ENCODE measurements around the gene PBXIP1. TPM values are rescaled to one million over a fixed set of nuclear protein-coding genes. Genes with fewer than 3 reads are reported as not detected.
A peak's percentile ranks its signal among the peaks of the same experiment; 100 is the strongest.

PBXIP1 gene
- total and polyA plus RNA-seq, 2 of the 13 experiments (the other 11 are each of a cell fraction or from before 2014, with no cell fraction given) = 16.3 to 31.9 TPM

DNA sequence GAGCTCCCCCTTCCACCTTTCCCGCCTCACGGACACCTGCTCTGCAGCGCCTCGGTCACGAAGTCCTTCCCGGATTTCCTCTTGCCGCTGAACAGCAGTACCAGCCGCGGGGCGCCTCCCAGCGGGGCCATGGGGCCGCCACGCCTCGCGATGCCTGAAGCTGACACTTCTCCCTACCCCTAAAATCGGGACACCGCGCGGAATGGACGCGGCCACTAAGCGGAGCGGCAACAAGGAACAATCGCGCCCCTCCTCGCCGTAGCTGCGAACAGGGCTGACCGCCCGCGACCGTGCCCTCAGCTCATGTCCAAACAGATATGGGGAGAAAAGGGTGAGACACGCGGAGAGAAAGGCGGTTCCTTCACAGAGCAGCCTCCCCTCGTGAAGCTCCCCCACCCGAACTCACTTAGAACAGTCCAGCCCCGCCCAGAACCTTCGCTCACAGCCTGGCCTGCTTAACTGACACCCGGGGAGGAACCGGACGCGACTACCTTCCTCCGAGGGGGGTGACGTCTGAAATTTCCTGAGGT, 19.3 kb downstream of the PBXIP1 start, which contains the start of gene PMVK (continued):
- TF ChIP-seq, protein P1, sequence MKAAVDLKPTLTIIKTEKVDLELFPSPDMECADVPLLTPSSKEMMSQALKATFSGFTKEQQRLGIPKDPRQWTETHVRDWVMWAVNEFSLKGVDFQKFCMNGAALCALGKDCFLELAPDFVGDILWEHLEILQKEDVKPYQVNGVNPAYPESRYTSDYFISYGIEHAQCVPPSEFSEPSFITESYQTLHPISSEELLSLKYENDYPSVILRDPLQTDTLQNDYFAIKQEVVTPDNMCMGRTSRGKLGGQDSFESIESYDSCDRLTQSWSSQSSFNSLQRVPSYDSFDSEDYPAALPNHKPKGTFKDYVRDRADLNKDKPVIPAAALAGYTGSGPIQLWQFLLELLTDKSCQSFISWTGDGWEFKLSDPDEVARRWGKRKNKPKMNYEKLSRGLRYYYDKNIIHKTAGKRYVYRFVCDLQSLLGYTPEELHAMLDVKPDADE (CRISPR knock-in tag; IDR thresholded peaks at IDR 0.05) = peak; percentile 68; the same call in 1 of the 2 replicates
- TF ChIP-seq ZNF788 (CRISPR knock-in tag; IDR thresholded peaks at IDR 0.05; ENCODE audit: borderline replicate concordance) = peak; percentile 93
- TF ChIP-seq AHR (CRISPR knock-in tag; IDR thresholded peaks at IDR 0.05) = peak; percentile 99
- peak; percentile 77 for TF ChIP-seq YEATS4 (CRISPR knock-in tag; IDR thresholded peaks at IDR 0.05; ENCODE audit: borderline replicate concordance)
- TF ChIP-seq KAT2B (IDR thresholded peaks at IDR 0.05; ENCODE audit: borderline replicate concordance, low read depth, low read length) = no peak
- TF ChIP-seq ZNF816 (CRISPR knock-in tag; IDR thresholded peaks at IDR 0.05; ENCODE audit: borderline replicate concordance) = peak; percentile 97; the same call in 1 of the 2 replicates
- peak; percentile 94; the same call in 1 of the 2 replicates for TF ChIP-seq ZNF674 (CRISPR knock-in tag; IDR thresholded peaks at IDR 0.05; ENCODE audit: low read depth)
- TF ChIP-seq IKZF1 (IDR thresholded peaks at IDR 0.05) = no peak
- peak; percentile 24; the same call in 1 of the 2 replicates for TF ChIP-seq EHMT2 (IDR thresholded peaks at IDR 0.05; ENCODE audit: borderline replicate concordance, low read depth, low read length)
- peak; percentile 80; the same call in 1 of the 2 replicates for TF ChIP-seq RBAK (CRISPR knock-in tag; IDR thresholded peaks at IDR 0.05)
- TF ChIP-seq JUN (CRISPR knock-in tag; IDR thresholded peaks at IDR 0.05) = peak; percentile 90
- TF ChIP-seq, protein P2, sequence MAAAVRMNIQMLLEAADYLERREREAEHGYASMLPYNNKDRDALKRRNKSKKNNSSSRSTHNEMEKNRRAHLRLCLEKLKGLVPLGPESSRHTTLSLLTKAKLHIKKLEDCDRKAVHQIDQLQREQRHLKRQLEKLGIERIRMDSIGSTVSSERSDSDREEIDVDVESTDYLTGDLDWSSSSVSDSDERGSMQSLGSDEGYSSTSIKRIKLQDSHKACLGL (CRISPR knock-in tag; IDR thresholded peaks at IDR 0.05) = peak; percentile 99
- peak; percentile 84 for TF ChIP-seq TEAD3 (CRISPR knock-in tag; optimal IDR thresholded peaks at IDR 0.05; ENCODE audit: borderline replicate concordance)
- peak; percentile 60 for TF ChIP-seq PHF8 (CRISPR knock-in tag; IDR thresholded peaks at IDR 0.05)
- TF ChIP-seq SMAD9 (CRISPR knock-in tag; IDR thresholded peaks at IDR 0.05) = peak; percentile 97
- TF ChIP-seq ZSCAN30 (CRISPR knock-in tag; IDR thresholded peaks at IDR 0.05) = peak; percentile 98
- TF ChIP-seq, protein P3, sequence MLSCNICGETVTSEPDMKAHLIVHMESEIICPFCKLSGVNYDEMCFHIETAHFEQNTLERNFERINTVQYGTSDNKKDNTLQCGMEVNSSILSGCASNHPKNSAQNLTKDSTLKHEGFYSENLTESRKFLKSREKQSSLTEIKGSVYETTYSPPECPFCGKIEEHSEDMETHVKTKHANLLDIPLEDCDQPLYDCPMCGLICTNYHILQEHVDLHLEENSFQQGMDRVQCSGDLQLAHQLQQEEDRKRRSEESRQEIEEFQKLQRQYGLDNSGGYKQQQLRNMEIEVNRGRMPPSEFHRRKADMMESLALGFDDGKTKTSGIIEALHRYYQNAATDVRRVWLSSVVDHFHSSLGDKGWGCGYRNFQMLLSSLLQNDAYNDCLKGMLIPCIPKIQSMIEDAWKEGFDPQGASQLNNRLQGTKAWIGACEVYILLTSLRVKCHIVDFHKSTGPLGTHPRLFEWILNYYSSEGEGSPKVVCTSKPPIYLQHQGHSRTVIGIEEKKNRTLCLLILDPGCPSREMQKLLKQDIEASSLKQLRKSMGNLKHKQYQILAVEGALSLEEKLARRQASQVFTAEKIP (CRISPR knock-in tag; IDR thresholded peaks at IDR 0.05; ENCODE audit: borderline replicate concordance) = no peak
- TF ChIP-seq CHD2 (IDR thresholded peaks at IDR 0.05; ENCODE audit: low read depth, low read length) = peak; percentile 89
- TF ChIP-seq, protein P4, sequence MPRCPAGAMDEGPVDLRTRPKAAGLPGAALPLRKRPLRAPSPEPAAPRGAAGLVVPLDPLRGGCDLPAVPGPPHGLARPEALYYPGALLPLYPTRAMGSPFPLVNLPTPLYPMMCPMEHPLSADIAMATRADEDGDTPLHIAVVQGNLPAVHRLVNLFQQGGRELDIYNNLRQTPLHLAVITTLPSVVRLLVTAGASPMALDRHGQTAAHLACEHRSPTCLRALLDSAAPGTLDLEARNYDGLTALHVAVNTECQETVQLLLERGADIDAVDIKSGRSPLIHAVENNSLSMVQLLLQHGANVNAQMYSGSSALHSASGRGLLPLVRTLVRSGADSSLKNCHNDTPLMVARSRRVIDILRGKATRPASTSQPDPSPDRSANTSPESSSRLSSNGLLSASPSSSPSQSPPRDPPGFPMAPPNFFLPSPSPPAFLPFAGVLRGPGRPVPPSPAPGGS (CRISPR knock-in tag; IDR thresholded peaks at IDR 0.05) = peak; percentile 99
- TF ChIP-seq SYNCRIP (IDR thresholded peaks at IDR 0.05; ENCODE audit: insufficient read depth, low read depth, low read length) = no peak
- peak; percentile 80 for TF ChIP-seq PHF20 (CRISPR knock-in tag; IDR thresholded peaks at IDR 0.05)
- TF ChIP-seq, protein P5, sequence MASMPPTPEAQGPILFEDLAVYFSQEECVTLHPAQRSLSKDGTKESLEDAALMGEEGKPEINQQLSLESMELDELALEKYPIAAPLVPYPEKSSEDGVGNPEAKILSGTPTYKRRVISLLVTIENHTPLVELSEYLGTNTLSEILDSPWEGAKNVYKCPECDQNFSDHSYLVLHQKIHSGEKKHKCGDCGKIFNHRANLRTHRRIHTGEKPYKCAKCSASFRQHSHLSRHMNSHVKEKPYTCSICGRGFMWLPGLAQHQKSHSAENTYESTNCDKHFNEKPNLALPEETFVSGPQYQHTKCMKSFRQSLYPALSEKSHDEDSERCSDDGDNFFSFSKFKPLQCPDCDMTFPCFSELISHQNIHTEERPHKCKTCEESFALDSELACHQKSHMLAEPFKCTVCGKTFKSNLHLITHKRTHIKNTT (CRISPR knock-in tag; IDR thresholded peaks at IDR 0.05) = no peak
- peak; percentile 83 for TF ChIP-seq NR2C2 (CRISPR knock-in tag; IDR thresholded peaks at IDR 0.05; ENCODE audit: borderline replicate concordance)
- peak; percentile 70 for TF ChIP-seq DMAP1 (CRISPR knock-in tag; IDR thresholded peaks at IDR 0.05)
